Thyroid gland (tissue), 4 donors: ENCODE measurements around the gene FKRP. TPM values are rescaled to one million over a fixed set of nuclear protein-coding genes. Genes with fewer than 3 reads are reported as not detected.

Experiments
- DNase-seq, 2 donors: peaks; one replicate each; pipeline ENCODE4 v3.0.0-alpha.2; 2019
- H3K27ac ChIP-seq, 3 donors: fragments of 200-600 bp; sonication (generic); 1 replicate in 2 of 3; 2 replicates in 1 of 3; pipeline ENCODE4 v1.5.1; 2016 to 2019; ENCODE audit warnings: mild to moderate bottlenecking in 1 of 3, moderate library complexity in 1 of 3
- H3K27me3 ChIP-seq: fragments of 200-600 bp; sonication (generic); one replicate; pipeline ENCODE4 v1.5.1; 2019
- H3K36me3 ChIP-seq, 2 donors: fragments of 200-600 bp; sonication (generic); one replicate each; pipeline ENCODE4 v1.5.1; 2016 to 2019
- H3K4me1 ChIP-seq, 2 donors: fragments of 200-600 bp; sonication (generic); one replicate each; pipeline ENCODE4 v1.5.1; 2017 to 2019
- H3K4me3 ChIP-seq, 3 donors: fragments of 200-600 bp; sonication (generic); replicated peaks in 1 of 3; 1 replicate in 2 of 3; 2 replicates in 1 of 3; pipeline ENCODE4 v1.5.1; 2016; ENCODE audit warnings: mild to moderate bottlenecking in 1 of 3
- H3K9me3 ChIP-seq: fragments of 200-600 bp; sonication (generic); one replicate; pipeline ENCODE4 v1.5.1; 2017
- CTCF ChIP-seq, 6 experiments: fragments of 200-600 bp in 3 of 6; fragments of 450-650 bp in 3 of 6; sonication (generic) in 3 of 6; IDR thresholded peaks; one replicate each; pipeline ENCODE4 v1.5.1; 2016 to 2019; ENCODE audit warnings: antibody characterized with exemption in 6 of 6, mild to moderate bottlenecking in 2 of 6, inconsistent platforms in 1 of 6, moderate library complexity in 1 of 6
- POLR2A ChIP-seq, 2 donors: fragments of 450-650 bp; IDR thresholded peaks; one replicate each; pipeline ENCODE4 v1.6.1; 2017; ENCODE audit warnings: antibody characterized with exemption in 2 of 2, mild to moderate bottlenecking in 2 of 2, moderate library complexity in 1 of 2
- WGBS, 2 donors: methylation state at CpG; one replicate each; pipeline ENCODE4 v1.1.5; 2017; 5-methylcytosine and 5-hydroxymethylcytosine counted together
- intact Hi-C: fragments of 100-400 bp; cut with DNase I; formaldehyde crosslinking; loops from one replicate; pipeline ENCODE4 v1.15.1; 2023
- total RNA-seq, 4 donors: library from RNA; depleted of rRNA; stranded (reverse); fragments of >200 nt; gene quantifications; one replicate each; pipeline ENCODE4 v1.2.3, GENCODE V29; 2016

Gene FKRP
- total RNA-seq, 4 donors from 2014 or later = 20.1 to 40.1 (median 23.1) TPM

DNA sequence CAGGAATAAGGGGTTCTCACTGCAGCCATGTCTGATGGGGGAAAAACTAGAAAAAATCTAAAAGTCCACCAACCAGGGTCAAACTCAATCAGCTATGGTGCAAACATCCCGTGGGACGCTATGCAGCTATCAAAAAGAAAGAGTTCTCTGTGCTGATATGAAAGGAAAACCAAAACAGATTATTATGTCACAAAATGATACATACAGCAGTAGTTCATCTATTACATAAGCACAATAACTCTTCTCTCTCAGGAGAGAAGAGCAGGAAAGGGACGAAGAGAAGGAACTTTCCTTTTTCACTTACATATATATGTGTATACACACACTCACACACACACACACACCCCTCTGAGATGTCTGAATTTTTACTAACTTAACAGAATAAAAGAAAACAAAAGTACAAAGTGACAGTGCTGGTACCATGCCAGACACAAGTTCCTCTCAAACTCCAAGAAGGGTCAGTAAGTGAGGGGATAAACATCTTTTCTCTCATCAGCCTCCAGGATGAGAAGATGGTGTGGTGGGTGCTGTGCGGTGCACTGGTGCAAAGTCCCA is 2.9 kb upstream of the FKRP start:
- intact Hi-C loops = no loop called here
- no peak for DNase-seq
- H3K9me3 ChIP-seq = no peaks in the 10 kb centered on the region
- WGBS, 2 donors = 82 to 84% methylated on average over 4 of the region's 4 CpGs
- no peak overlapping the region for H3K4me3 ChIP-seq
- no peaks in the 10 kb centered on the region for H3K27me3 ChIP-seq
- H3K36me3 ChIP-seq = peaks cover 0 to under 1% of the 10 kb centered on the region in 2 donors
- no peak overlapping the region for H3K27ac ChIP-seq
- TF ChIP-seq POLR2A (IDR thresholded peaks at IDR 0.05) = no peak
- TF ChIP-seq CTCF (IDR thresholded peaks at IDR 0.05) = no peak
- H3K4me1 ChIP-seq = peaks cover 9 to 35% of the 10 kb centered on the region in 2 donors

GRCh38 chr19:46744005-46744691 is 1.7 kb upstream of the FKRP start:
- H3K4me1 ChIP-seq = peaks cover 9 to 35% of the 10 kb centered on the region in 2 donors
- no peaks in the 10 kb centered on the region for H3K36me3 ChIP-seq
- intact Hi-C loops = no loop called here
- WGBS, 2 donors = 93 to 95% methylated on average over 12 of the region's 12 CpGs
- H3K9me3 ChIP-seq = no peaks in the 10 kb centered on the region
- DNase-seq = no peak
- H3K27me3 ChIP-seq = no peaks in the 10 kb centered on the region
- H3K27ac ChIP-seq = no peak overlapping the region
- no peak overlapping the region for H3K4me3 ChIP-seq
- TF ChIP-seq POLR2A (IDR thresholded peaks at IDR 0.05) (no peak), CTCF (IDR thresholded peaks at IDR 0.05) (no peak)

- Histone ChIP-seq H3K27me3 (no peaks in the 10 kb centered on the region), H3K9me3 (no peaks in the 10 kb centered on the region), H3K27ac (peak overlapping the region in 1 of 3 donors; percentile 81), H3K36me3 (no peaks in the 10 kb centered on the region), H3K4me1 (peaks cover 9 to 35% of the 10 kb centered on the region in 2 donors), H3K4me3 (peak overlapping the region; percentile 29 to 99 (median 66))
- WGBS, 2 donors = 20 to 26% methylated on average over 8 of the region's 8 CpGs
- DNase-seq = no peak
- intact Hi-C loops = loop anchor here (5.0 kb wide), 1 partner anchor 33 kb away; no protein-coding TSS in a partner anchor
- TF ChIP-seq POLR2A (IDR thresholded peaks at IDR 0.05) (no peak), CTCF (IDR thresholded peaks at IDR 0.05) (no peak)
These were observed 827 bp upstream of the FKRP start for GRCh38 chr19:46745030-46745429.

DNA sequence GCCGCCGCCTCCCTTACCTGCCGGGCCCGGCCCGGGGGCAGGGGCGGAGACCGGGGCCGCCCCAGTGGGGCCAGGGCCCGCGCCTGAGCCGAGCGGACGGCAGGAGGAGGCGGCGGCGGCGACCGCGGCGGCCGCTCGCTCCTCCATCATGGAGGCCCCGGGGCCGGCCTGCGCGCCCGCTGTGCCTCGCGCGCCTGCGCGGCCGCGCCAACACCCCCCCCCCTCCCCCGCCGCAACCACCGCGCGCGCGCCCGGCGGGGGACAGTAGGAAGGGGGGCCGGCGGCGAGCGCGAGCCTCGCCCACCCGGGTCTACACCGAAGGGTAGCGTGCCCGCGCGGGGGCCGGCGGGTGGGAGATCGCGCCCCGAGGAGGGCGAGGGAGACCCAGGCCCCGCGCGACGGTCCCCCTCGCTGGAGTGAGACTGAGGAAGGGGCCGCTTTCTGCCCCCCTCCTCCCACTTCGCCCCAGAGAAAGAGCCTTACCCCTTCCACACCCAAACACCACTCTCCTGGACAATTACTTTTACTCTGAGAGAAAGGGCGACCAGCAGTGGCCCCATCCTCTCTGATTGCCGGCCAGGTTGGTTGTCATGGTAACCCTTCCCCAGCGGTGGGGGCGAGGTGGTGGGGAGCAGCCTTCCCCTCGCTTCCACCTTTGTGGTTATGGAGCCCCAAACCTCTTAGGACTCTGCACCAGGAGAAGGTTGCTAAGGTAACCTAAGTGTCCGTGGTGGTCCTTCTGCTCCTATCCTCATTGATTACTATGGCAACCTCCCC is 612 bp downstream of the FKRP start, which contains the start of gene STRN4:
Gene STRN4, minus strand, starts transcription at position 170 of the 777 bp plus-strand sequence. Its CDS starts 20 bp downstream, at position 150.
- WGBS, 2 donors = 0 to 2% methylated on average over 2 to 9 of the region's 74 CpGs
- H3K4me1 ChIP-seq = peaks cover 9 to 34% of the 10 kb centered on the region in 2 donors

More for the DNA sequence above, 612 bp downstream of the FKRP start, which contains the start of gene STRN4:
- TF ChIP-seq POLR2A (IDR thresholded peaks at IDR 0.05) = peak; percentile 44 to 66
- TF ChIP-seq CTCF (IDR thresholded peaks at IDR 0.05) = no peak
- DNase-seq = peak; percentile 43 to 44
- Histone ChIP-seq H3K4me3 (peak within 1 kb of the TSS; percentile 62 to 99 (median 66)), H3K9me3 (no peaks in the 10 kb centered on the region), H3K27me3 (no peaks in the 10 kb centered on the region), H3K27ac (peak within 1 kb of the TSS; percentile 71 to 90 (median 85)), H3K36me3 (no peaks in the 10 kb centered on the region)
- intact Hi-C loops = loop anchor here (5.0 kb wide), 1 partner anchor 34 kb away; no protein-coding TSS in a partner anchor
